ENCODE measurements around the gene CALCOCO1.

- TF ChIP-seq CTCF (IDR thresholded peaks at IDR 0.05) (no peak), REST (IDR thresholded peaks at IDR 0.05; ENCODE audit: insufficient read depth in 1 of 2, low read depth in 2 of 2, low read length in 1 of 2) (no peak), SIN3A (IDR thresholded peaks at IDR 0.05; ENCODE audit: borderline replicate concordance, insufficient read depth, low read depth, low read length) (no peak), POLR2AphosphoS5 (IDR thresholded peaks at IDR 0.05; ENCODE audit: low read depth, low read length) (no peak), TCF7L2 (IDR thresholded peaks at IDR 0.05; ENCODE audit: low read depth, low read length) (no peak)
Measured at GRCh38 chr12:53714004-53714403, 13.2 kb downstream of the CALCOCO1 start.
